Activated CD8-positive, alpha-beta T cell treated with anti-CD3 and anti-CD28 coated beads for 36 hours (primary cell): ENCODE results near the gene KLRG1. TPM values are rescaled to one million over a fixed set of nuclear protein-coding genes. Genes with fewer than 3 reads are reported as not detected.

Experiments
- ATAC-seq: fragments of 200-7000 bp; cut with Tn5 transposase; one replicate; pipeline ENCODE4 v1.10.0; 2021; ENCODE audit warnings: mild to moderate bottlenecking, moderate library complexity
- CTCF ChIA-PET: fragments of 350-600 bp; sonication (Branson Sonifier 250); formaldehyde crosslinking; loops from one replicate; lab custom pipeline; 2021; ENCODE audit warnings: antibody characterized with exemption; lab: Charles Lee
- POLR2A ChIA-PET: fragments of 350-600 bp; sonication (Branson Sonifier 250); formaldehyde crosslinking; loops from one replicate; lab custom pipeline; 2021; ENCODE audit warnings: antibody characterized with exemption; lab: Charles Lee
- DNase-seq: peaks from one replicate; pipeline ENCODE4 v3.0.0-alpha.2; 2020
- H3K27ac Mint-ChIP-seq: one replicate; pipeline ENCODE4 v1.8.0; 2021; ENCODE audit warnings: mild to moderate bottlenecking, mixed read lengths
- H3K27me3 Mint-ChIP-seq: one replicate; pipeline ENCODE4 v1.8.0; 2021; ENCODE audit warnings: mixed read lengths
- H3K36me3 Mint-ChIP-seq: one replicate; pipeline ENCODE4 v1.8.0; 2021; ENCODE audit warnings: low read depth, mixed read lengths
- H3K4me1 Mint-ChIP-seq: one replicate; pipeline ENCODE4 v1.8.0; 2021; ENCODE audit warnings: low read depth, mixed read lengths
- H3K4me3 Mint-ChIP-seq: one replicate; pipeline ENCODE4 v1.8.0; 2021; ENCODE audit warnings: mild to moderate bottlenecking, moderate library complexity, mixed read lengths
- H3K9me3 Mint-ChIP-seq: one replicate; pipeline ENCODE4 v1.8.0; 2021; ENCODE audit warnings: mixed read lengths
- intact Hi-C: fragments of 100-400 bp; cut with micrococcal nuclease; formaldehyde crosslinking; loops from one replicate; pipeline ENCODE4 v1.10.0; 2022
- total RNA-seq, 2 experiments: library from RNA; stranded (reverse); gene quantifications; one replicate each; pipeline ENCODE4 v1.2.3, GENCODE V29; 2021
- TF ChIP-seq, protein P1 (sequence below): fragments of 200-600 bp; IDR thresholded peaks from one replicate; pipeline ENCODE4 v1.8.0; 2022; ENCODE audit warnings: antibody characterized with exemption, mild to moderate bottlenecking

The KLRG1 gene
- total RNA-seq, 2 experiments from 2014 or later: 6.6 to 10.1 TPM

DNA sequence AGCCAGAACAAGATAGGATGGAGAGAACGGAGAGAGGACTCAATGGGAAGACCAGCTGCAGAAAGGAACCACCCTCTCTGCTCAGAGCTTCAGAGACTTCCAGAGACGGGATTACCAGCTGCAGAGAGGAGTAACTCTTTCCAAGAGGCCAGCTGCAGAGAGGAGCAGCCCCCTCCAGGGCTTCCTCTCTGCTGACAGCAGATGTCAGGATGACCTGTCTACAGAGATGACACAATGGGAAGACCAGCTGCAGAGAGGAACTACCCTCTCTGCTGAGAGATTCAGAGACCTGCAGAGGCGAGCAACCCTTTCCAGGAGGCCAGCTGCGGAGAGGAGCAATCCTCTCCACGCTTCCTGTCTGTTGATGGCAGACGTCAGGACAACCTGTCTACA, 61.8 kb downstream of the KLRG1 start:
- no peaks in the 10 kb centered on the region for H3K9me3 Mint-ChIP-seq
- intact Hi-C loops: loop anchor here (5.0 kb wide), 1 partner anchor 369 kb away; no protein-coding TSS in a partner anchor
- H3K27me3 Mint-ChIP-seq: no peaks in the 10 kb centered on the region
- TF ChIP-seq, protein P1, sequence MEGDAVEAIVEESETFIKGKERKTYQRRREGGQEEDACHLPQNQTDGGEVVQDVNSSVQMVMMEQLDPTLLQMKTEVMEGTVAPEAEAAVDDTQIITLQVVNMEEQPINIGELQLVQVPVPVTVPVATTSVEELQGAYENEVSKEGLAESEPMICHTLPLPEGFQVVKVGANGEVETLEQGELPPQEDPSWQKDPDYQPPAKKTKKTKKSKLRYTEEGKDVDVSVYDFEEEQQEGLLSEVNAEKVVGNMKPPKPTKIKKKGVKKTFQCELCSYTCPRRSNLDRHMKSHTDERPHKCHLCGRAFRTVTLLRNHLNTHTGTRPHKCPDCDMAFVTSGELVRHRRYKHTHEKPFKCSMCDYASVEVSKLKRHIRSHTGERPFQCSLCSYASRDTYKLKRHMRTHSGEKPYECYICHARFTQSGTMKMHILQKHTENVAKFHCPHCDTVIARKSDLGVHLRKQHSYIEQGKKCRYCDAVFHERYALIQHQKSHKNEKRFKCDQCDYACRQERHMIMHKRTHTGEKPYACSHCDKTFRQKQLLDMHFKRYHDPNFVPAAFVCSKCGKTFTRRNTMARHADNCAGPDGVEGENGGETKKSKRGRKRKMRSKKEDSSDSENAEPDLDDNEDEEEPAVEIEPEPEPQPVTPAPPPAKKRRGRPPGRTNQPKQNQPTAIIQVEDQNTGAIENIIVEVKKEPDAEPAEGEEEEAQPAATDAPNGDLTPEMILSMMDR: no peak
- CTCF ChIA-PET: interaction anchor here (2.3 to 7.5 kb wide), 9 partner anchors 10 to 393 kb away, joined by 14 to 153 read pairs (median 36); partner anchors contain the start of genes M6PR and PHC1
- no peak for ATAC-seq
- no peak for DNase-seq
- no peak overlapping the region for H3K27ac Mint-ChIP-seq
- no peak overlapping the region for H3K4me3 Mint-ChIP-seq
- H3K4me1 Mint-ChIP-seq: peaks cover 10% of the 10 kb centered on the region
- POLR2A ChIA-PET: no interaction called here
- no peaks in the 10 kb centered on the region for H3K36me3 Mint-ChIP-seq

DNA sequence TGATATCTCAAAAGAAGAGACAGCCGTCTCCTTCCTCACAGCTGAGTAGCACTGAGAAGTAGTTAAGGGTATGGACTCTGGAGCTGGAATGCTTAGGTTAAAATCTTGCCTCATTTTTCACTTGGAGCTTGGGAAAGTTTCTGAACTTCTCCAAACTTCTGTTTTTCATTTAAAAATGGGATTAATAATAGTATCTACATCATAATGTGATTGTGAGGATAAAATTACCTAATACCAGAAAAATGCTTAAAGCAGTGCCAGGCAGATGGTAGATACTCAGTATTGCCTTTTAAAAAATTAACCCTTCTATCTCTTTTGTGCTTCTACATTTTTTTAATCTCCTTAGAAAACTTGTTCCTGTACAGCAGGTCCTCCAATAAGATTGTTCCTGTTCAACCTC, 63.3 kb downstream of the KLRG1 start:
- DNase-seq (no peak), ATAC-seq (no peak)
- Mint-ChIP-seq H3K27me3 (no peaks in the 10 kb centered on the region), H3K4me3 (no peak overlapping the region), H3K9me3 (no peaks in the 10 kb centered on the region), H3K36me3 (no peaks in the 10 kb centered on the region), H3K4me1 (peaks cover 7% of the 10 kb centered on the region), H3K27ac (no peak overlapping the region)
- POLR2A ChIA-PET: no interaction called here
- CTCF ChIA-PET: interaction anchor here (1.2 to 7.2 kb wide), 3 partner anchors 13 to 371 kb away, joined by 3 to 69 read pairs (median 3); no protein-coding TSS in a partner anchor
- TF ChIP-seq, protein P1: no peak
- intact Hi-C loops: loop anchor here (5.0 kb wide), 1 partner anchor 370 kb away; no protein-coding TSS in a partner anchor

Other genes starting within 250 kb of the KLRG1 start
- gene A2ML1, start 166.9 kb upstream of the KLRG1 start, total RNA-seq: not detected
- 10 to 100 TPM; 20.3 to 21.6 TPM for gene PHC1, start 75.0 kb upstream of the KLRG1 start, total RNA-seq
- gene M6PR, start 39.9 kb upstream of the KLRG1 start, total RNA-seq: 100 to 1,000 TPM; 199 to 206 TPM
- not detected for gene A2M, start 126.4 kb downstream of the KLRG1 start, total RNA-seq
- gene PZP, start 218.8 kb downstream of the KLRG1 start, total RNA-seq: not detected